GM19452 (cell line): ENCODE measurements around the gene CA11.

Experiments used
- ATAC-seq: cut with Tn5 transposase; IDR thresholded peaks from one replicate; pipeline ENCODE4 v1.9.1; 2021; ENCODE audit not compliant: unreplicated experiment

Gene CA11

DNA sequence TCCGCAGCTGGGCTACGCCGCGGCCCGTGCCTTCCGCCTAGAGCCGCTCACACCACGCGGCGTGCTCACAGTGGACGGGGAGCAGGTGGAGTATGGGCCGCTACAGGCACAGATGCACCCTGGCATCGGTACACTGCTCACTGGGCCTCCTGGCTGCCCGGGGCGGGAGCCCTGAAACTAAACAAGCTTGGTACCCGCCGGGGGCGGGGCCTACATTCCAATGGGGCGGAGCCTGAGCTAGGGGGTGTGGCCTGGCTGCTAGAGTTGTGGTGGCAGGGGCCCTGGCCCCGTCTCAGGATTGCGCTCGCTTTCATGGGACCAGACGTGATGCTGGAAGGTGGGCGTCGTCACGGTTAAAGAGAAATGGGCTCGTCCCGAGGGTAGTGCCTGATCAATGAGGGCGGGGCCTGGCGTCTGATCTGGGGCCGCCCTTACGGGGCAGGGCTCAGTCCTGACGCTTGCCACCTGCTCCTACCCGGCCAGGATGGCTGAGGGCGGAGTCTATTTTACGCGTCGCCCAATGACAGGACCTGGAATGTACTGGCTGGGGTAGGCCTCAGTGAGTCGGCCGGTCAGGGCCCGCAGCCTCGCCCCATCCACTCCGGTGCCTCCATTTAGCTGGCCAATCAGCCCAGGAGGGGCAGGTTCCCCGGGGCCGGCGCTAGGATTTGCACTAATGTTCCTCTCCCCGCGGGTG lies 16.2 kb downstream of the CA11 start:
- ATAC-seq: no peak

- ATAC-seq: no peak
Measured at GRCh38 chr19:48629297-48629598, 16.7 kb downstream of the CA11 start.

DNA sequence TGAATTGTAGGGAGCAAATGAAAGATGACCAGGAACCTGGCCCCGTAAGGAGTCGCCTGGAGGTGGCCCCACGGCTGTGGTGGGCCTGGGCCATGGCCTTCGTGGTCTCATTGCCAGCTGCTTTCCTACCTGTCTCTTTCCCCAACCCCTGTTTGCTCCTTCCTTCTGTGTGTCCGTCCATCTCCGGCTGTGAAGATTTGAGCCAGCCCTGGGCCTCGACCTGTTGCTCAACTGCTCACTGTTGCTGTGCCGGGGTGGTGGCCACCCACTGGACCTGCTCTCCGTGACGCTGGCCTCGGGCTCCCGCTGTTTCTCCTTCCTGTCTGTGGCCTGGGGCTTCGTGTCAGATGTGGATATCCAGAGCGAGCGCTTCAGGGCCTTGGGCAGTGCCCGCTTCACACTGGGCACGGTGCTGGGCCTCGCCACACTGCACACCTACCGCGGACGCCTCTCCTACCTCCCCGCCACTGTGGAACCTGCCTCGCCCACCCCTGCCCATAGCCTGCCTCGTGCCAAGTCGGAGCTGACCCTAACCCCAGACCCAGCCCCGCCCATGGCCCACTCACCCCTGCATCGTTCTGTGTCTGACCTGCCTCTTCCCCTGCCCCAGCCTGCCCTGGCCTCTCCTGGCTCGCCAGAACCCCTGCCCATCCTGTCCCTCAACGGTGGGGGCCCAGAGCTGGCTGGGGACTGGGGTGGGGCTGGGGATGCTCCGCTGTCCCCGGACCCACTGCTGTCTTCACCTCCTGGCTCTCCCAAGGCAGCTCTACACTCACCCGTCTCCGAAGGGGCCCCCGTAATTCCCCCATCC lies 17.3 kb downstream of the CA11 start:
- no peak for ATAC-seq

DNA sequence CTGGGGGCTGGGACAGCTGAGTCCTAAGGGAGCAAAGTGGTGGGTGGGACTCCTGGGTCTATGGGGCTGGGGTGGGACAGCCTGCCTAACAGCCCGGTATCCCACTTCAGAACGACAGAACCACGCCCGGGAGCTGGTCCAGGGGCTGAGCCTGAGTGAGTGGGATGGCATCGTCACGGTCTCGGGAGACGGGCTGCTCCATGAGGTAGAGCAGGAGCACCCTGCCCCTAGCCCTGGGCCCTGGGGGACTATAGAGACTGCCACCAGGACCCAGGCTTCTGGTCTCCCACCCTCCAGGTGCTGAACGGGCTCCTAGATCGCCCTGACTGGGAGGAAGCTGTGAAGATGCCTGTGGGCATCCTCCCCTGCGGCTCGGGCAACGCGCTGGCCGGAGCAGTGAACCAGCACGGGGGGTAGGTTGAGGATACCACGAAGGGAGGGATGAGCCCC lies 18.1 kb downstream of the CA11 start:
- ATAC-seq: no peak

DNA sequence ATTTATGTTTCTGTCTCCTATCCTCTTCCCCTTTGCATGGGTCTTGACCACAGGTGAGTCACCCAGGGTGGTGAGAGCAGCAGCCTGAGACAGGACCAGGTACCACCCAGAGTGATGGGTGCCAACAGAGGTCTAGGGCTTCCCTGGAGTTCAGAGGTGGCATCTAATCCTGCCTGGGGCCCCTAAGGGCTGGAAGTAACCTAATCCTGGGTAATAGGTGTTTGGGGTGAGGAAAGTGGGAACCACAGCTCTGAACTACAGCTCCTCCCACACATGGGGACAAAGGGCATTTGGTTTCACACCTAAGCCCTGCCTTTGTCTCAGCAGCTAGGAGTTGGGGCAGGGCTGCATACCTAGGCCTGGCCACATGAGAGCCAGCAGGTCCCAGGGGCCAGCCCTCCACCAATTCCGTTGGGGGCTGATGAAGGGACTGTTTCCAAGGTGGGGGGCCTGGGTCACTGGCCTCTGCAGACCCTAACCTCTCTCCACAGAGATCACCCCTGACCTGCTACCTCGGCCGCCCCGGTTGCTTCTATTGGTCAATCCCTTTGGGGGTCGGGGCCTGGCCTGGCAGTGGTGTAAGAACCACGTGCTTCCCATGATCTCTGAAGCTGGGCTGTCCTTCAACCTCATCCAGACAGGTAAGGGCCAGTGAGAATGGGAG lies 18.7 kb downstream of the CA11 start:
- ATAC-seq: no peak

GRCh38 chr19:48625891-48626327 lies 20.1 kb downstream of the CA11 start:
- ATAC-seq: no peak

GRCh38 chr19:48624791-48625723 lies 20.9 kb downstream of the CA11 start:
- ATAC-seq: no peak

GRCh38 chr19:48624067-48624594 lies 21.9 kb downstream of the CA11 start:
- ATAC-seq: peak; percentile 54

DNA sequence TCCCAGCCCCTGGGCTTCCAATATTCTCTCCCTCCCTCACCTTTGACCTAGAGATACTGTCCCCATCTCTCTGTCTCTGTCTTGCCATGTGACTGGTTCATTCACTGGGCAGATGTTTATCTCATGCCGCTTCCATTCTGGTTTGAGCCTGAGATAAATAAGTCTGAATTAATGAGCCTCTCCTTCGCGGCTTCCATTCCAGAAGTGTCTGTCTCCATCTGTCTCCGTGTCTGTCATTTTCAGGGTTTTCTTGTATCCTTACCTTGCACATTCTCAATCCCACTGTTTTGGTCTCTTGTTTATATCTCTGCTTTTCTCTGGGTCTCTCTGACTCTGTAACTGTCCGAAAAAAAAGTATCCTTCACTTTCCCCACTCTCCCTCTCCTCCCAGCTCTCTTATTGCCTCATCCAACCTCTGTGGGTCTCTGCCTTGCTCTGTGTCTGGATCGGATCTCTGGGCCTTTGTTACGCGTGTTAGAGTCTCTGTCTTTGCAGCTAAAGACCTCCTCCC lies 22.4 kb downstream of the CA11 start:
- no peak for ATAC-seq

GRCh38 chr19:48619692-48620585 lies 26.0 kb downstream of the CA11 start:
- no peak for ATAC-seq

- ATAC-seq: peak; percentile 86
Measured at GRCh38 chr19:48618916-48619691, 26.9 kb downstream of the CA11 start, which contains the start of the genes RPL18 and SPHK2. RPL18 (minus strand) TSS chr19:48619178; CDS start chr19:48619143, 35 bp downstream. SPHK2 (plus strand) TSS chr19:48619506; CDS start chr19:48620515, 1,009 bp downstream.

DNA sequence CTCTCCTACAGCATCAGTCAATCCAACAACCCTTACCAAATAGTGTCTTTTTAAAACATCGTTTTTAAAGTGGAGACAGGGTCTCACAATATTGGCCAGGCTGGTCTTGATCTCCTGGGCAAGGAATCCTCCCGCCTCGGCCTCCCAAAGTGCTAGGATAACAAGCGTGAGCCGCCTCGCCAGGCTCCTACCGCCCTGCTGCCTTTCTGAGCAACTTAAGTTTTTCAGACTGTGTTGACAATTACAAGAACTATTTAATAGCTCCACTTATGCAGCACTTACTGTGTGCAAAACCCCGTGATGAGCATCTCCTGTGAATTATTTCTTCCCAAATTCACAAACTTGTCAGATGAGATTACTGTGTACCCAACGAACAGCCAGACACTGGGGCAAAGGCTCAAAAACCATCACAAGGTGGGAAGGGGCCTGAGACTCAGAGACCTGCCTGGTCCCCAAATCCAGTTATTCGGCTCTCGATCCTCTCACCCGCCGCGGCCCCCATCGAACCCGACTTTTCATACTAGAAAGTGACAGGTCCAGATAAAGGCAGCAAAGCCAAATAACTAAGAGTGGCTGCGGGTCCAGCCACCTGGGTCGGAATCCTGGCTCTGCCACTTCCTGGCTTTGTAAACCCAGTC lies 27.6 kb downstream of the CA11 start:
- no peak for ATAC-seq

GRCh38 chr19:48617146-48617937 lies 28.6 kb downstream of the CA11 start:
- ATAC-seq: no peak

DNA sequence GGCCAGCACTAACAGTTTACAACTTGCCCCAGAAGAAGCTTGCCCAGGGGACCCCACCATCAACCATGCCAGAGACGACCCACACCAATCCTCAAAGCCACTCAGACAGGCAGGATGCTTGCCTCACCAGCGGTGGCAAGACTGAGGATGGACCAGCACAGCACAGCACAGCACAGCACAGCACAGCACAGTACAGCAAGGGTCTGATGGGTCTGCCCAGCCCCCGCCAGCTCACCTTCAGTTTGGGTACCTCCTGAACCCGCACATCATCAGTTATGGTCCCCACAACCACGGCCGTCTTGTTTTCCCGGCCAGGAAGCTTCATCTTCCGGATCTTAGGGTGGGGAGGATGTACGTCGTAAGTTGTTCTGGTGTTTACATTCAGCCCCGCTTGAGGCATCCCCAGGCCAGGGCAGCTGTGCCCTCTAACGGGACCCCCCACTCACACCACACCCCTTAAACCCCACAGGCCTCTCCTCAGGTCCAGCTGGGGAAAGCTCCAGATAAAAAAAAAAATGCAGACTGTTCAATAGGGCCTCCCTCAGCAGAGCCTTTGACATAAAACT lies 29.4 kb downstream of the CA11 start:
- no peak for ATAC-seq

- ATAC-seq: no peak
Measured at GRCh38 chr19:48616041-48616436, 29.9 kb downstream of the CA11 start.

- ATAC-seq: no peak
Measured at GRCh38 chr19:48615231-48616040, 30.6 kb downstream of the CA11 start.
